Renal pelvis (tissue), 3 donors: ENCODE measurements around the gene NUDCD3. TPM values are rescaled to one million over a fixed set of nuclear protein-coding genes. Genes with fewer than 3 reads are reported as not detected.

Source experiments
- polyA plus RNA-seq, 3 donors: library from polyadenylated mRNA; unstranded; fragments of 120-200 nt; gene quantifications; one replicate each; pipeline ENCODE4 v1.2.1, GENCODE V29; 2013; ENCODE audit not compliant: insufficient read length in 3 of 3

The NUDCD3 gene
- polyA plus RNA-seq, 3 donors: 97.2 to 99.7 (median 97.8) TPM

Other genes starting within 250 kb of the NUDCD3 start
- gene CAMK2B, start 165.1 kb downstream of the NUDCD3 start, polyA plus RNA-seq: 1 to 10 TPM; 2.9 to 3.6 (median 3.3) TPM
- gene NPC1L1, start 50.7 kb upstream of the NUDCD3 start, polyA plus RNA-seq: 1 to 10 TPM; 4.0 to 4.3 (median 4.2) TPM
- 100 to 1,000 TPM in 2 of 3 donors, 10 to 100 TPM in 1; 85.4 to 122 (median 117) TPM for gene DDX56, start 83.2 kb upstream of the NUDCD3 start, polyA plus RNA-seq
- gene TMED4, start 91.6 kb upstream of the NUDCD3 start, polyA plus RNA-seq: 100 to 1,000 TPM; 123 to 177 (median 168) TPM
- gene OGDH, start 116.0 kb upstream of the NUDCD3 start, polyA plus RNA-seq: 10 to 100 TPM; 87.9 to 96.6 (median 96.4) TPM